ENCODE results near the gene ENDOV. TPM values are rescaled to one million over a fixed set of nuclear protein-coding genes. Genes with fewer than 3 reads are reported as not detected.

The ENDOV gene
- total RNA-seq, 4 donors from 2014 or later: 17.1 to 47.8 (median 19.3) TPM

DNA sequence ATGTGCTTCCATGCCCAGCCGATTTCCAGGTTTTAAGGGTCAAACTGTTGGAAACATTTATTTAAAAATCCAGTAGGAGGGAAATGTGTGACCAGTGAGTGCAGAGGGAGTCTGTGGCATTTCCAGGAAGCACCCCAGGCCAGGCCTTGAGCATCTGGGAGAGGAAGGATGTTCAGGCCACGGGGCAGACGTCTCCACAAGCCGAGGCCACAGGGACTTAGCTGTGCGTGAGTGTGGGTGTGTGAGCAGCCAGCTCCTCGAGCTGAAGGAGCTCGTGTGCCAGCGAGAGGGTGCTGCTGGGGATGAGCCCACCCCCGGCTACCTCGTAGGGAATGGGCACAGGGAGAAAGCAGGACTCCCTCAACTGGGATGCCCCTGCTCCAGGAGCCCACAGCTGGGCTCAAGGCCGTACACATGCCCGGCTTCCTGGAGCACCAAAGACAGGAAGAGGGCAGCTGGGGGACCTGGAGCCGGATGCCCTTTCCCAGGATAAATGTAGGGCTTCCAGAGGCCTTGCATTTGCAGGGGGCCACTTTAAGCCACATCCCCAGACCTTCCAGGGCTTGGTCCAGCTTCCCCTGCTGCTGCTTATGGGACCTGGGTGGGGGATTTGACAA, 48.9 kb downstream of the ENDOV start:
- Histone ChIP-seq H3K27ac (no peak overlapping the region), H3K36me3 (no peaks in the 10 kb centered on the region), H3K27me3 (peaks cover 44% of the 10 kb centered on the region), H3K4me3 (no peak overlapping the region), H3K4me1 (no peaks in the 10 kb centered on the region), H3K9me3 (no peaks in the 10 kb centered on the region)
- TF ChIP-seq, protein P1, sequence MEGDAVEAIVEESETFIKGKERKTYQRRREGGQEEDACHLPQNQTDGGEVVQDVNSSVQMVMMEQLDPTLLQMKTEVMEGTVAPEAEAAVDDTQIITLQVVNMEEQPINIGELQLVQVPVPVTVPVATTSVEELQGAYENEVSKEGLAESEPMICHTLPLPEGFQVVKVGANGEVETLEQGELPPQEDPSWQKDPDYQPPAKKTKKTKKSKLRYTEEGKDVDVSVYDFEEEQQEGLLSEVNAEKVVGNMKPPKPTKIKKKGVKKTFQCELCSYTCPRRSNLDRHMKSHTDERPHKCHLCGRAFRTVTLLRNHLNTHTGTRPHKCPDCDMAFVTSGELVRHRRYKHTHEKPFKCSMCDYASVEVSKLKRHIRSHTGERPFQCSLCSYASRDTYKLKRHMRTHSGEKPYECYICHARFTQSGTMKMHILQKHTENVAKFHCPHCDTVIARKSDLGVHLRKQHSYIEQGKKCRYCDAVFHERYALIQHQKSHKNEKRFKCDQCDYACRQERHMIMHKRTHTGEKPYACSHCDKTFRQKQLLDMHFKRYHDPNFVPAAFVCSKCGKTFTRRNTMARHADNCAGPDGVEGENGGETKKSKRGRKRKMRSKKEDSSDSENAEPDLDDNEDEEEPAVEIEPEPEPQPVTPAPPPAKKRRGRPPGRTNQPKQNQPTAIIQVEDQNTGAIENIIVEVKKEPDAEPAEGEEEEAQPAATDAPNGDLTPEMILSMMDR (IDR thresholded peaks at IDR 0.05): no peak
- TF ChIP-seq EP300 (IDR thresholded peaks at IDR 0.05) (no peak), POLR2AphosphoS5 (IDR thresholded peaks at IDR 0.05) (no peak), POLR2A (IDR thresholded peaks at IDR 0.05) (no peak)
- DNase-seq (ENCODE audit: low spot score in 2 of 2): no peak
- WGBS: 92% methylated on average over 5 of the region's 13 CpGs

DNA sequence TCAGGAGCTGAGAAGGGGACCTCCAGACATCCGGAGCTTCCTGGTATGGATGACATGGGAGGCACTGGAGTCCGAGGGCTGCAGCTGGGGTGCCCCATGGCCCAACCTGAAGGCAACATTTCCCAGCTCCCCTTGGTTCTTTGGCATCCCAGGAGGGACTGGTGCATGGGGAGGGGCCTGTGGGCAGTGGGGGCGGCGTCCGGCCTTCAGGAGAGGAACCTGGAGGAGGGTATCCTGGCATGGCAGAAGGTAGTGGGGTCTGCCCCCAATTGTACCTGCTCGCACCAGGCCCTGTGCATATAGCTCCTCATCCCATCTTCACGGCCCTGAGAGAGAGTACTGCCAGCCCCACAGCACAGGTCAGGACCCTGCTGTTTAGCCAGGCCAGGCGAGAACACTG, 49.5 kb downstream of the ENDOV start:
- TF ChIP-seq POLR2AphosphoS5 (IDR thresholded peaks at IDR 0.05) (no peak), POLR2A (IDR thresholded peaks at IDR 0.05) (no peak), EP300 (IDR thresholded peaks at IDR 0.05) (no peak)
- TF ChIP-seq, protein P1 (IDR thresholded peaks at IDR 0.05): no peak
- Histone ChIP-seq H3K36me3 (no peaks in the 10 kb centered on the region), H3K4me3 (no peak overlapping the region), H3K27me3 (peaks cover 50% of the 10 kb centered on the region), H3K27ac (no peak overlapping the region), H3K9me3 (no peaks in the 10 kb centered on the region), H3K4me1 (no peaks in the 10 kb centered on the region)
- 84% methylated on average over 6 of the region's 8 CpGs for WGBS
- DNase-seq (ENCODE audit: low spot score in 2 of 2): no peak

DNA sequence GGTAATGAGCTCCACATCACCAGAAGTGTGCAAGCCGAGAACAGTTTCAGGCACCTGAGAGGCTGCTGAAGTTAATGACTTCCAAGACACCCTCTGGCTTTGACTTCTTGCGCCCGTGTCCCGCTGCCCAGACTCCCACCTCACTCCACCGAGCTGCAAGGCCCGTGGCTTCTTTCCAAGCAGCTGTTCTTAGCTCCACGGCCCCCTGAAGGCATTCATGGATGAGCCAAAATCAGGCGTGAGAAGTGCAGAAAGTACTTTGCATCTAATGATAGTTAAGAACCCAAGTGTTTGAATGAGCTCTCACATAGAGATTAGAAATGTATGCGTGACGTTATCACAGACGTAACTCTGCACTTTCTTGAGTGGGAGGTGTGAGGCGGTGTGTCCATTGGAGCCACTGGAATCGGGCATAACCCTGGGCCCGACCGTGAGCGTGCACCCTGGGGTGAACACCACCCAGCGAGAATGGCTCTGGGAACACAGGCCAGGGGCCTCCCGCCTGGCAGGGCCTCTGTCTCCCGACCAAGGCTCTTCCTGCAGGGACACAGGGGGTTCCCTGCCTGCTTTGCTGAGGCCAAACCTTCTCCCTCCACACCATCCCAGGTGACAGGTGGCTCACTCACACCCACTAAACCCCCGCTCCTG, 50.5 kb downstream of the ENDOV start:
- 61% methylated on average over 14 of the region's 20 CpGs for WGBS
- DNase-seq (ENCODE audit: low spot score in 2 of 2): no peak

DNA sequence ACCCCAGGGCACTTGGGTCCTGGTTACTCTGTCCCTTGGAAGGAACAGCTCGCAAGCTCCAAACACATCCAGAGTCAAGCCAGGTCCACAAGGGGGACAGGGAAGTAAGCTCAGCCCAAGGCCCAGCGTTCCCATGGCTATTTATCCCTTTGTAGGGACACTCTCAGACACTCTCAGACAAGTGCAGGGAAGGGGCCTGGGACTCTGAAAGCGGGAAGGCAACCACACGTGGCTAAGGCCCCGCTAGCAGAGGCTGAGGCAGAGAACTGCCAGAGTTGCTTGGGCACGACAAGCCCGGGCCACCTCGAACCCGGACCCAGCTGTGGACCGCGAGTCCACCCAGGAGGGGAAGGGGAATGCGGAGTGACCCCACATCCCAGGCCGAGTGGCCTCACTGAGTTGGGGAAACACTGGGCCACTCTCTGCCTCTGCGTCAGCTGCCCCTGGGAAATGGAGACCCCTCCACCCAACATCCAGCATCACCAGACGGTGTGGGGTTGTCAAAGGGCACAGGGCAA, 51.3 kb downstream of the ENDOV start:
- TF ChIP-seq POLR2A (IDR thresholded peaks at IDR 0.05): no peak
- TF ChIP-seq EP300 (IDR thresholded peaks at IDR 0.05): no peak
- TF ChIP-seq POLR2AphosphoS5 (IDR thresholded peaks at IDR 0.05): no peak
- TF ChIP-seq, protein P1 (IDR thresholded peaks at IDR 0.05): no peak
- Histone ChIP-seq H3K9me3 (no peaks in the 10 kb centered on the region), H3K4me3 (no peak overlapping the region), H3K36me3 (no peaks in the 10 kb centered on the region), H3K27me3 (peaks cover 66% of the 10 kb centered on the region), H3K27ac (no peak overlapping the region), H3K4me1 (no peaks in the 10 kb centered on the region)
- WGBS: 68% methylated on average over 2 of the region's 15 CpGs
- DNase-seq (ENCODE audit: low spot score in 2 of 2): no peak

More for the DNA sequence above, 50.5 kb downstream of the ENDOV start:
- Histone ChIP-seq H3K27me3 (peaks cover 58% of the 10 kb centered on the region), H3K27ac (no peak overlapping the region), H3K4me3 (no peak overlapping the region), H3K4me1 (no peaks in the 10 kb centered on the region), H3K9me3 (no peaks in the 10 kb centered on the region), H3K36me3 (no peaks in the 10 kb centered on the region)
- TF ChIP-seq, protein P1 (IDR thresholded peaks at IDR 0.05): no peak
- TF ChIP-seq POLR2AphosphoS5 (IDR thresholded peaks at IDR 0.05) (no peak), EP300 (IDR thresholded peaks at IDR 0.05) (no peak), POLR2A (IDR thresholded peaks at IDR 0.05) (no peak)

DNA sequence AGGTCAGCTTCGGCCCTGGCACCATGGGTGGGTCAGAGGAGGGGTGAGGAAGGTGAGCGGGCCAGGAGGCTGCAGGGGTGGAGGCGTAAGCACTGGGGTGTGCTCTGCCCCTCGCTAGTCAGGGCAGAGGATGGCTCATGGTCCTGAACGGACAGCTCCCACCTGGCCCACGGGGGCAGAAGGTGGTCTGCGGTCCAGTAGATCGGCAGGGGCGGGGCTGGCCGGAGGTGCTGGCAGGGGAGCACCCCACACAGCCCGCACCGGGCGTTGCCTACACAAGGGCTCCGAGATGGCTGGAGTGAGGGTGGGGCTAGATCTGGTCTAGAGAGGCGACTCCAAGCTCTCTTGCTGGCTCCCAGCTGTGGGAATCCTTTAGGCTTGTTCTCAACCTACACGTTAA, 53.3 kb downstream of the ENDOV start:
- no peaks in the 10 kb centered on the region for H3K36me3 ChIP-seq
- no peaks in the 10 kb centered on the region for H3K4me1 ChIP-seq
- H3K9me3 ChIP-seq: no peaks in the 10 kb centered on the region
- H3K27me3 ChIP-seq: peaks cover 83% of the 10 kb centered on the region
- WGBS: 16% methylated on average over 9 of the region's 16 CpGs
- no peak for TF ChIP-seq POLR2AphosphoS5 (IDR thresholded peaks at IDR 0.05)
- no peak for TF ChIP-seq POLR2A (IDR thresholded peaks at IDR 0.05)
- TF ChIP-seq, protein P1 (IDR thresholded peaks at IDR 0.05): no peak
- TF ChIP-seq EP300 (IDR thresholded peaks at IDR 0.05): no peak
- H3K4me3 ChIP-seq: no peak overlapping the region
- no peak for DNase-seq (ENCODE audit: low spot score in 2 of 2)
- no peak overlapping the region for H3K27ac ChIP-seq

Data from suprapubic skin (tissue), 4 donors.